ENCODE results near the gene TRIM29. TPM values are rescaled to one million over a fixed set of nuclear protein-coding genes. Genes with fewer than 3 reads are reported as not detected.

TRIM29 gene
- total RNA-seq, 1 donor from 2014 or later = not detected

DNA sequence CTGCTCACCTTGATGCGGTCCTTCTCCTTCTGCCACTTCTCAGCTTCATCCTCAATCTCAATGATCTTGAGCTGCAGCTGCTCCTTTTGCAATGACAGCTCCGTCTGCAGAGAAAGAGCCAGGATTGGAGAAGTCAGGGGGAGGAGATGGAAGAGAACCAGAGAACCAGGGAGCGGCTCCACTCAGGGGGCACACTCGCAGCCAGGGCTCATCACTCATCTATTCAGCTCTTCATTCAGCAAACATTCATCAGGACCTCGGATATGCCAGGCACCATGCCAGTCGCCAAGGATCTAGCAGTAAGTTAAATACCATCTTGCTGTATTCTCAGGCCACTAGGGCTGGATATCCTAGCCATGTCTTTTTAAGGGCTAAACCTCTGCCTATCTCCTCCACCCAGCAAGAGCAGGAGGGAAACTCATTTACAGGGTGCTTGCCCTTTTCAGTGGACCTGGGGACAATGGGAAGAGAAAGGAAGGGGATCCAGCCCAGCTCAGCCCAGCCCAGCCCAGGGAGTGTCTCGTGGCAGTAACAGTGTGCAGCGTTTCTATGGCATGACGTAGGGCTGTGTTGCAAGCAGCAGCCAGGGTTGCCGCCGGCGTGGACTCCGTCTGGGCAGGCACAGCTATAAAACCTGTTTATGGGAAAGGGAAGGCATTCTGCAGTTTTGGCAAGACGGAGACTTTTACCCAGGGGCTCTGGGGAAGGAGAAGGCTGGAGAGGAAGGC is 9.4 kb downstream of the TRIM29 start:
- TF ChIP-seq, protein P1, sequence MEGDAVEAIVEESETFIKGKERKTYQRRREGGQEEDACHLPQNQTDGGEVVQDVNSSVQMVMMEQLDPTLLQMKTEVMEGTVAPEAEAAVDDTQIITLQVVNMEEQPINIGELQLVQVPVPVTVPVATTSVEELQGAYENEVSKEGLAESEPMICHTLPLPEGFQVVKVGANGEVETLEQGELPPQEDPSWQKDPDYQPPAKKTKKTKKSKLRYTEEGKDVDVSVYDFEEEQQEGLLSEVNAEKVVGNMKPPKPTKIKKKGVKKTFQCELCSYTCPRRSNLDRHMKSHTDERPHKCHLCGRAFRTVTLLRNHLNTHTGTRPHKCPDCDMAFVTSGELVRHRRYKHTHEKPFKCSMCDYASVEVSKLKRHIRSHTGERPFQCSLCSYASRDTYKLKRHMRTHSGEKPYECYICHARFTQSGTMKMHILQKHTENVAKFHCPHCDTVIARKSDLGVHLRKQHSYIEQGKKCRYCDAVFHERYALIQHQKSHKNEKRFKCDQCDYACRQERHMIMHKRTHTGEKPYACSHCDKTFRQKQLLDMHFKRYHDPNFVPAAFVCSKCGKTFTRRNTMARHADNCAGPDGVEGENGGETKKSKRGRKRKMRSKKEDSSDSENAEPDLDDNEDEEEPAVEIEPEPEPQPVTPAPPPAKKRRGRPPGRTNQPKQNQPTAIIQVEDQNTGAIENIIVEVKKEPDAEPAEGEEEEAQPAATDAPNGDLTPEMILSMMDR (IDR thresholded peaks at IDR 0.05; ENCODE audit: unreplicated experiment) = no peak
- H3K9me3 Mint-ChIP-seq (ENCODE audit: low read depth) = no peaks in the 10 kb centered on the region
- H3K27ac Mint-ChIP-seq = no peak overlapping the region
- no peak for DNase-seq (ENCODE audit: low spot score, unreplicated experiment)
- H3K4me1 Mint-ChIP-seq (ENCODE audit: low read depth) = no peaks in the 10 kb centered on the region
- no peak overlapping the region for H3K4me3 Mint-ChIP-seq (ENCODE audit: low read depth)
- H3K36me3 Mint-ChIP-seq (ENCODE audit: insufficient read depth) = no peaks in the 10 kb centered on the region
- H3K27me3 Mint-ChIP-seq = peaks cover 40% of the 10 kb centered on the region

- TF ChIP-seq, protein P1 (IDR thresholded peaks at IDR 0.05; ENCODE audit: unreplicated experiment) = no peak
- H3K27ac Mint-ChIP-seq = no peak overlapping the region
- no peaks in the 10 kb centered on the region for H3K36me3 Mint-ChIP-seq (ENCODE audit: insufficient read depth)
- H3K27me3 Mint-ChIP-seq = peaks cover 43% of the 10 kb centered on the region
- H3K4me3 Mint-ChIP-seq (ENCODE audit: low read depth) = no peak overlapping the region
- DNase-seq (ENCODE audit: low spot score, unreplicated experiment) = no peak
- H3K4me1 Mint-ChIP-seq (ENCODE audit: low read depth) = no peaks in the 10 kb centered on the region
- H3K9me3 Mint-ChIP-seq (ENCODE audit: low read depth) = no peaks in the 10 kb centered on the region
These were observed 10.7 kb downstream of the TRIM29 start for GRCh38 chr11:120127236-120127635.

DNA sequence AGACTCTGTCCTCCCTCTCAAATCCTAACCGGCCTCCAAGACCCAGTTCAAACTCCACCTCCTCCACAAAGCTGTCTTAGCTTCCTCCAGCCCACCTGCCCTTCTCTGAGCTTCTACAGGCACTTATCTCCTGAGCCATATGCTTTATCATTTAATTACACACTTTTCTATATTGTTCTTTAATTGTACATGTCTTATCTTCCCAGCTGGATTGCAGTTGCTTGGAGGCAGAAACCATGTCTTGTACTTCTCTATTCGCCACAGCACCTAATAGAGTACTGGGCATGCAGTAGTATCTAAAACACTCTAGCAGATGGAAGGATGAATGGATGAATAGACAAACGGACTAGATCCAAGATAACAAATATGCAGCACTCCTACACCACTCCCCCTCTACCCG is 11.3 kb downstream of the TRIM29 start:
- H3K27me3 Mint-ChIP-seq = peaks cover 42% of the 10 kb centered on the region
- TF ChIP-seq, protein P1 (IDR thresholded peaks at IDR 0.05; ENCODE audit: unreplicated experiment) = no peak
- no peaks in the 10 kb centered on the region for H3K4me1 Mint-ChIP-seq (ENCODE audit: low read depth)
- no peaks in the 10 kb centered on the region for H3K9me3 Mint-ChIP-seq (ENCODE audit: low read depth)
- DNase-seq (ENCODE audit: low spot score, unreplicated experiment) = no peak
- no peak overlapping the region for H3K4me3 Mint-ChIP-seq (ENCODE audit: low read depth)
- H3K36me3 Mint-ChIP-seq (ENCODE audit: insufficient read depth) = no peaks in the 10 kb centered on the region
- no peak overlapping the region for H3K27ac Mint-ChIP-seq

DNA sequence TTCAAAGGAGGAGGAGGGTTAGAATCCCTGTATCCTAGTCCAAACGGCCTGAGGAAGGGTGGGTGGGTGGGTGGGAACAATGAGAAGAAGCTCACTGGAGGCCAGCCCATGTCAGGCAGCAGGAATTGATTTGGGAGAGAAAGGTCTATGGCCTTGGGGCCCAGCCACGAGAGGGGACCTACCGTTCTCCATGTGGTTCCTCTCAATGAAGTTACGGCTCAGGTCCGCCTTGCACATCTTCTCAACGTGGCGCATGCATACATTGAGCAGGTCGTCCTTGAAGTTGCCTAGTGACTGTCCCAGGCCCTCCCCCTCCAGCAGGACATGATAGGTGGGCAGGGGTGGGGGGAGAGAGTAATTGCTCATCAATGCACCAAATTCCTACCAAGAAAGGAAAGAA is 12.4 kb downstream of the TRIM29 start:
- DNase-seq (ENCODE audit: low spot score, unreplicated experiment) = no peak
- peaks cover 37% of the 10 kb centered on the region for H3K27me3 Mint-ChIP-seq
- TF ChIP-seq, protein P1 (IDR thresholded peaks at IDR 0.05; ENCODE audit: unreplicated experiment) = no peak
- no peaks in the 10 kb centered on the region for H3K9me3 Mint-ChIP-seq (ENCODE audit: low read depth)
- H3K27ac Mint-ChIP-seq = no peak overlapping the region
- no peaks in the 10 kb centered on the region for H3K4me1 Mint-ChIP-seq (ENCODE audit: low read depth)
- H3K36me3 Mint-ChIP-seq (ENCODE audit: insufficient read depth) = no peaks in the 10 kb centered on the region
- H3K4me3 Mint-ChIP-seq (ENCODE audit: low read depth) = no peak overlapping the region

- no peaks in the 10 kb centered on the region for H3K36me3 Mint-ChIP-seq (ENCODE audit: insufficient read depth)
- DNase-seq (ENCODE audit: low spot score, unreplicated experiment) = no peak
- TF ChIP-seq, protein P1 (IDR thresholded peaks at IDR 0.05; ENCODE audit: unreplicated experiment) = no peak
- peaks cover 37% of the 10 kb centered on the region for H3K27me3 Mint-ChIP-seq
- H3K27ac Mint-ChIP-seq = no peak overlapping the region
- H3K4me1 Mint-ChIP-seq (ENCODE audit: low read depth) = no peaks in the 10 kb centered on the region
- H3K4me3 Mint-ChIP-seq (ENCODE audit: low read depth) = no peak overlapping the region
- no peaks in the 10 kb centered on the region for H3K9me3 Mint-ChIP-seq (ENCODE audit: low read depth)
These were observed 12.9 kb downstream of the TRIM29 start for GRCh38 chr11:120125024-120125423.

Data from progenitor cell of endocrine pancreas (in vitro differentiated cells).